HEK293T (cell line): ENCODE measurements around the gene MTMR6.

ENCODE experiments used
- CTCF ChIA-PET: fragments of 350-600 bp; formaldehyde crosslinking; extraction: SDS; loops from one replicate; lab custom pipeline; 2021; ENCODE audit warnings: antibody characterized with exemption, inconsistent platforms; lab: Yijun Ruan, JAX
- POLR2A ChIA-PET: fragments of 350-600 bp; formaldehyde crosslinking; extraction: SDS; loops from one replicate; lab custom pipeline; 2020; ENCODE audit warnings: antibody characterized with exemption, inconsistent platforms; lab: Yijun Ruan, JAX
- DNase-seq: peaks from one replicate; pipeline ENCODE4 v3.0.0; 2012; ENCODE audit warnings: mixed read lengths; ENCODE audit errors: extremely low spot score
- ARNT ChIP-seq: fragments of 450-650 bp; IDR thresholded peaks from 2 replicates; pipeline ENCODE4 v1.6.1; 2017; ENCODE audit warnings: mild to moderate bottlenecking
- BHLHE40 ChIP-seq: fragments of 450-650 bp; IDR thresholded peaks from 2 replicates; pipeline ENCODE4 v1.6.1; 2016; ENCODE audit warnings: mild to moderate bottlenecking, moderate library complexity, borderline replicate concordance
- CTBP1 ChIP-seq: fragments of 450-650 bp; IDR thresholded peaks from 2 replicates; pipeline ENCODE4 v1.6.1; 2016; ENCODE audit warnings: borderline replicate concordance
- ELF4 ChIP-seq: fragments of 450-650 bp; IDR thresholded peaks from 2 replicates; pipeline ENCODE4 v1.6.1; 2017; ENCODE audit warnings: antibody characterized with exemption
- FOXA1 ChIP-seq: fragments of 450-650 bp; IDR thresholded peaks from 2 replicates; pipeline ENCODE4 v1.6.1; 2016; ENCODE audit warnings: mild to moderate bottlenecking
- FOXK2 ChIP-seq: fragments of 450-650 bp; IDR thresholded peaks from 2 replicates; pipeline ENCODE4 v1.6.1; 2016; ENCODE audit warnings: mild to moderate bottlenecking
- FOXM1 ChIP-seq: fragments of 450-650 bp; IDR thresholded peaks from 2 replicates; pipeline ENCODE4 v1.6.1; 2017; ENCODE audit warnings: mild to moderate bottlenecking, borderline replicate concordance
- HDGF ChIP-seq: fragments of 450-650 bp; IDR thresholded peaks from 2 replicates; pipeline ENCODE4 v1.6.1; 2017; ENCODE audit warnings: antibody characterized with exemption, borderline replicate concordance
- L3MBTL2 ChIP-seq: fragments of 450-650 bp; conservative IDR thresholded peaks from 2 replicates; pipeline ENCODE4 v1.6.1; 2016; ENCODE audit warnings: mild to moderate bottlenecking
- LEF1 ChIP-seq: fragments of 450-650 bp; IDR thresholded peaks from 2 replicates; pipeline ENCODE4 v1.6.1; 2017; ENCODE audit warnings: mild to moderate bottlenecking, borderline replicate concordance
- NFRKB ChIP-seq: fragments of 450-650 bp; IDR thresholded peaks from 2 replicates; pipeline ENCODE4 v1.6.1; 2016; ENCODE audit warnings: mild to moderate bottlenecking, moderate library complexity
- SP1 ChIP-seq: fragments of 450-650 bp; IDR thresholded peaks from 2 replicates; pipeline ENCODE4 v1.6.1; 2017
- SUZ12 ChIP-seq: fragments of 450-650 bp; IDR thresholded peaks from 2 replicates; pipeline ENCODE4 v1.6.1; 2016; ENCODE audit warnings: mild to moderate bottlenecking
- TARDBP ChIP-seq: fragments of 450-650 bp; IDR thresholded peaks from 2 replicates; pipeline ENCODE4 v1.6.1; 2016
- ZNF384 ChIP-seq: fragments of 450-650 bp; IDR thresholded peaks from 2 replicates; pipeline ENCODE4 v1.6.1; 2016
- TF ChIP-seq, protein P1 (sequence below): fragments of 450-650 bp; IDR thresholded peaks from 2 replicates; pipeline ENCODE4 v1.6.1; 2016

MTMR6 gene

DNA sequence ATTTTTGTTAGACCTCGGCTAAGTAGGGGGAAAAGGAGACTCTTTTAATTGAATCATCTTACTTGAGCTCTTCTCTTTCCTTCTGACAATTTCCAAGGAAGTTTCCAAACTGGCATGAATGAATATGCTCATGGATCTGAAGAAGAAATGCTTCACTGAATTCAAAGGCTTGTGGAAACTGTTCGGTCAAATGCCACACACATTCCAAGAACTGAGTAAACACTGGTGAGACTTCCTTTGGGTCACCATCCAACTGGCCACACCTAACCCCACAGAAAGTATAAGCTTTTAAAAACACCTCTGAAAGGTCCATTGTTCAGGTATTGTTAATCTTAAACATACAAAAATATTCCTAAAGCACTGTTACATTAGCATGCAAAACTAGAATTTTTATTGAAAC is 33.6 kb downstream of the MTMR6 start:
- no peak for TF ChIP-seq LEF1
- no peak for TF ChIP-seq ZNF384
- TF ChIP-seq NFRKB, result no peak
- no peak for TF ChIP-seq CTBP1
- no peak for TF ChIP-seq FOXK2
- TF ChIP-seq SUZ12, result no peak
- TF ChIP-seq, protein P1, sequence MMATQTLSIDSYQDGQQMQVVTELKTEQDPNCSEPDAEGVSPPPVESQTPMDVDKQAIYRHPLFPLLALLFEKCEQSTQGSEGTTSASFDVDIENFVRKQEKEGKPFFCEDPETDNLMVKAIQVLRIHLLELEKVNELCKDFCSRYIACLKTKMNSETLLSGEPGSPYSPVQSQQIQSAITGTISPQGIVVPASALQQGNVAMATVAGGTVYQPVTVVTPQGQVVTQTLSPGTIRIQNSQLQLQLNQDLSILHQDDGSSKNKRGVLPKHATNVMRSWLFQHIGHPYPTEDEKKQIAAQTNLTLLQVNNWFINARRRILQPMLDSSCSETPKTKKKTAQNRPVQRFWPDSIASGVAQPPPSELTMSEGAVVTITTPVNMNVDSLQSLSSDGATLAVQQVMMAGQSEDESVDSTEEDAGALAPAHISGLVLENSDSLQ, result no peak
- TF ChIP-seq HDGF, result no peak
- no peak for TF ChIP-seq FOXM1
- no peak for TF ChIP-seq BHLHE40
- no peak for TF ChIP-seq ELF4
- TF ChIP-seq SP1, result no peak
- no peak for TF ChIP-seq TARDBP
- TF ChIP-seq FOXA1, result no peak
- no peak for TF ChIP-seq L3MBTL2
- DNase-seq, result no peak
- ChIA-PET CTCF (no interaction called here), POLR2A (no interaction called here)

DNA sequence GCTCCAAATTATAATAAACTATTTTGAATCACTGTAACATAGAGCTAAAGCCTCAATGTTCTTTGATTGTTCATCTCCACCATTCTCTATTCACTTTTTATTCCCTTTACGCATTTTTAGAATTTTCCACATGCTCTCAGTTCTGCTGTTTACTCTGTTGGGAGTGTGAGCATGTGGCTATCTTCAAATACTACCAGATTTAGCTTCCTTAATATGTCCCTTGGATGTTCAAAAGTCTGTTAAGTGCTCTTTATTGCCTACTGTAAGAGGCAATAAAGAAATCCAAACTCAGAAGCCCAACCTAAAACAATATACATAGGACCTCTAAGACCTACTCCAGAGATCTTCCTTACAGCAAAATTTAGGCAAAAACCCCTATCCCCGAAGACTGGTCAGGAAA is 34.5 kb downstream of the MTMR6 start:
- no peak for DNase-seq
- ChIA-PET POLR2A (no interaction called here), CTCF (no interaction called here)
- TF ChIP-seq, protein P1, result no peak
- TF ChIP-seq FOXA1 (no peak), HDGF (no peak), CTBP1 (no peak), FOXM1 (no peak), L3MBTL2 (no peak), BHLHE40 (no peak), SP1 (no peak)

DNA sequence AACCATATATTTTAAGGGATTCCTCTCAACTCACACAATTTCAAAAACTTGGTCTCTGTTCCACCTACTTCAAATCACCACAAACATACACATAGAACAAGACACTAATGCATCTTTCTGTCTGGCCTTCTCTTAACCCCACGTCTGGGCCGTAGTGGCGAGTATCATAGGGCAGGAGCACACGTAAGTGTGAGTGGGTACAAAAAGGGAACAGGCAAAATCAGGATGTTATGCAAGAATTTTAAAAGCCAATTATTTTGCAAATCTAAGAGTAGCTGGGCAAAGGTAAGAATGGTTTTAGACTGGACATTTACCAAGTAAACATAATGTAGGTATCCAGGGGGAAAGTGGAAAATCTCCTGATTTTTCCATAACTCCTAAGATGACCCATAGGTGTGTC is 35.1 kb downstream of the MTMR6 start:
- TF ChIP-seq SUZ12 (no peak), LEF1 (no peak), ARNT (no peak), NFRKB (no peak), FOXK2 (no peak), SP1 (no peak), CTBP1 (no peak), L3MBTL2 (no peak)
- ChIA-PET POLR2A (no interaction called here), CTCF (no interaction called here)
- no peak for DNase-seq

DNA sequence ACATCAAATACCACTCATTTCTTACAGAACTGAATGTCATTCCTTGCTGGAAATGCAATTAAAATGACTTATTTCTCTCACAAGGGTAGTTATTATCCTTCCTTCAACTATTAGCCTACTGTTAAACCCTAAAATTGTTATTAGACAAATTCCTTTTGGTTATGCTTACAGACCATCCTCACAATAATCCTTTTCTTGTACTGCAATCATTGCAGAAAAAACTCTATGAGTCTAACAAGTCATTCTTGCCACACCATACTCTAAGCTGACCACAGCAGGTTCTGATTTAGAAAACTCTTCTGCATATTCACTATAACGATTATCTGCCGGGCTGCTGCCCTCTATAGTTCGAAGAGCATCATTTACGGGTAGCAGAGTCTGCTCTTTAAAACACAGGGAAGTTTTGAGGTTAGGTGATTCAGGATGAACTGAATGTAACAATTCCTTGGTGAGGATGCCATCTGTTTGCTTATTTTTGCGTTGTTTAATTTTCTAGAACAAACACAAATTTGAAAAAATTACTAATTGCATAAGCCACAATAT is 38.2 kb downstream of the MTMR6 start:
- ChIA-PET CTCF (no interaction called here), POLR2A (no interaction called here)
- DNase-seq, result peak; percentile 7
- no peak for TF ChIP-seq FOXK2
- no peak for TF ChIP-seq TARDBP
- TF ChIP-seq, protein P1, result no peak
- no peak for TF ChIP-seq L3MBTL2
- no peak for TF ChIP-seq ZNF384
- no peak for TF ChIP-seq HDGF
- no peak for TF ChIP-seq SP1
- no peak for TF ChIP-seq SUZ12
- TF ChIP-seq BHLHE40, result no peak
- TF ChIP-seq ARNT, result no peak
- TF ChIP-seq FOXM1, result no peak
- no peak for TF ChIP-seq LEF1
- no peak for TF ChIP-seq FOXA1
- TF ChIP-seq NFRKB, result no peak

- POLR2A ChIA-PET, result no interaction called here
- DNase-seq, result no peak
- TF ChIP-seq ELF4 (no peak), LEF1 (no peak), TARDBP (no peak), ZNF384 (no peak), SUZ12 (no peak)
- TF ChIP-seq, protein P1, result no peak
- CTCF ChIA-PET, result no interaction called here
These were observed 39.2 kb downstream of the MTMR6 start for GRCh38 chr13:25248071-25248470.

DNA sequence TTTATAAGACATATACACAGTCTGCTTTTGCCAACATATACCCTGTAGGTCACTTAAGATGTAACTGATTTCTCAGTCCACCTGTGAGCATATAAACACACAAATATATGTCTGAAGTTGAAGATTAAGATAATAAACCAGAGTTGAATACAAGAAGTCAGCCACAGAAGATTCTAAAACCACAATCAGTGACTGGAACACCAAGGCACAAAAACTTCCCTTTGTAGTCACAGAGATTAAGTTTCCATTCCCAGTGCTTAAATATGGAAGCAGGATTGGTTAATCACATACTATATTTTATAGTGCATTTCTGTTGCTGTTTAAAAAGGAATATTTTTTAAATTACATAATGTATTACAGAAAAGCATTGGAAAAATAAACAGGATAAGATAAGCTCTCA is 39.9 kb downstream of the MTMR6 start:
- DNase-seq, result no peak
- TF ChIP-seq SP1, result no peak
- TF ChIP-seq ELF4, result no peak
- TF ChIP-seq FOXK2, result no peak
- no peak for TF ChIP-seq LEF1
- ChIA-PET POLR2A (no interaction called here), CTCF (no interaction called here)
